ENCODE data around the gene RALGPS2.

DNA sequence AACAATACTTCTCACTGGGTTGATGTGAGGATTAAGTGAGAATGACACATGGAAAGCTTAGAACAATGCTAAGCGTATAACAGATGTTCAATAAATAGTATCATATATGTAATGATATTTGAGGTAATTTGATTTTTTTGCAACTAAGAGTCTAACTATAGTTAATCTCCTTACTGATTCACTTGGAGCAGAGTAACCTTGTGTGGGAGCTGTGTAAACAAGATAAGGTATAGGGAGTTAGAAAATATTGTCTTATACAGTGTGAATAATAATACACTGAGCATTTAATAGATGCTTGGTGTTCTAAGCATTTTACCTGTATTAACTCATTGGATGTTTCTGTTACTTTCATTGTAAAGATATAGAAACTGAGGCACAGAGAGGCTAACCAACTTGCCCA, 15.9 kb downstream of the RALGPS2 start:
- no peak for TF ChIP-seq ZNF354C (tag by site-specific recombination; IDR thresholded peaks at IDR 0.05; ENCODE audit: borderline replicate concordance, low read depth)
- TF ChIP-seq OVOL3 (tag by site-specific recombination; IDR thresholded peaks at IDR 0.05): no peak
- TF ChIP-seq, protein P1, sequence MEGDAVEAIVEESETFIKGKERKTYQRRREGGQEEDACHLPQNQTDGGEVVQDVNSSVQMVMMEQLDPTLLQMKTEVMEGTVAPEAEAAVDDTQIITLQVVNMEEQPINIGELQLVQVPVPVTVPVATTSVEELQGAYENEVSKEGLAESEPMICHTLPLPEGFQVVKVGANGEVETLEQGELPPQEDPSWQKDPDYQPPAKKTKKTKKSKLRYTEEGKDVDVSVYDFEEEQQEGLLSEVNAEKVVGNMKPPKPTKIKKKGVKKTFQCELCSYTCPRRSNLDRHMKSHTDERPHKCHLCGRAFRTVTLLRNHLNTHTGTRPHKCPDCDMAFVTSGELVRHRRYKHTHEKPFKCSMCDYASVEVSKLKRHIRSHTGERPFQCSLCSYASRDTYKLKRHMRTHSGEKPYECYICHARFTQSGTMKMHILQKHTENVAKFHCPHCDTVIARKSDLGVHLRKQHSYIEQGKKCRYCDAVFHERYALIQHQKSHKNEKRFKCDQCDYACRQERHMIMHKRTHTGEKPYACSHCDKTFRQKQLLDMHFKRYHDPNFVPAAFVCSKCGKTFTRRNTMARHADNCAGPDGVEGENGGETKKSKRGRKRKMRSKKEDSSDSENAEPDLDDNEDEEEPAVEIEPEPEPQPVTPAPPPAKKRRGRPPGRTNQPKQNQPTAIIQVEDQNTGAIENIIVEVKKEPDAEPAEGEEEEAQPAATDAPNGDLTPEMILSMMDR (tag by site-specific recombination; IDR thresholded peaks at IDR 0.05): no peak
- no peak for TF ChIP-seq ZNF214 (tag by site-specific recombination; IDR thresholded peaks at IDR 0.05; ENCODE audit: borderline replicate concordance)
- TF ChIP-seq ZNF416 (tag by site-specific recombination; IDR thresholded peaks at IDR 0.05): no peak
- TF ChIP-seq ZNF311 (tag by site-specific recombination; IDR thresholded peaks at IDR 0.05; ENCODE audit: borderline replicate concordance): no peak
- TF ChIP-seq ZNF121 (tag by site-specific recombination; IDR thresholded peaks at IDR 0.05): no peak
- TF ChIP-seq ZNF10 (tag by site-specific recombination; IDR thresholded peaks at IDR 0.05): no peak

Measured in HEK293 (cell line).